ENCODE measurements around the gene AK9.

Gene AK9

DNA sequence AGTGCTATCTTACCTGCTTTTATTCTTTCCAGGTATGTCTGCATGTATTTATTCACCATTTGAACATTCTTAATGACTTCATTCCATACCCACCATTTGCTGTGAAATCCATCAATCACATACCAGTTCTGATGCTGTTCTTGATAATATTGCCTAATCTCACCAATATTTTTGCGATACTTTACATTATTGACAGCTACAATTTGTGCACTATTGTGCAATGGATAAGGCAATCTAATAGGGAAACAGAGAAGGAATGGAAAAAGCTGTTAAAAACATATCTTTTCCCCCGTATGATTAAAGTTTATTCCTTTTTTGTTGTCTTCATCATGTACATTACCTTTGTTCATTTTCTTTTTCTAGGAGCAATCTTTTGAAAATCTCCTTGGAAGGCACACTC is 184.7 kb downstream of the AK9 start:
- no peak overlapping the region for H3K4me3 ChIP-seq (ENCODE audit: low read depth, low read length)
- no peak for DNase-seq (ENCODE audit: low read depth, low spot score)
- TF ChIP-seq, protein P1, sequence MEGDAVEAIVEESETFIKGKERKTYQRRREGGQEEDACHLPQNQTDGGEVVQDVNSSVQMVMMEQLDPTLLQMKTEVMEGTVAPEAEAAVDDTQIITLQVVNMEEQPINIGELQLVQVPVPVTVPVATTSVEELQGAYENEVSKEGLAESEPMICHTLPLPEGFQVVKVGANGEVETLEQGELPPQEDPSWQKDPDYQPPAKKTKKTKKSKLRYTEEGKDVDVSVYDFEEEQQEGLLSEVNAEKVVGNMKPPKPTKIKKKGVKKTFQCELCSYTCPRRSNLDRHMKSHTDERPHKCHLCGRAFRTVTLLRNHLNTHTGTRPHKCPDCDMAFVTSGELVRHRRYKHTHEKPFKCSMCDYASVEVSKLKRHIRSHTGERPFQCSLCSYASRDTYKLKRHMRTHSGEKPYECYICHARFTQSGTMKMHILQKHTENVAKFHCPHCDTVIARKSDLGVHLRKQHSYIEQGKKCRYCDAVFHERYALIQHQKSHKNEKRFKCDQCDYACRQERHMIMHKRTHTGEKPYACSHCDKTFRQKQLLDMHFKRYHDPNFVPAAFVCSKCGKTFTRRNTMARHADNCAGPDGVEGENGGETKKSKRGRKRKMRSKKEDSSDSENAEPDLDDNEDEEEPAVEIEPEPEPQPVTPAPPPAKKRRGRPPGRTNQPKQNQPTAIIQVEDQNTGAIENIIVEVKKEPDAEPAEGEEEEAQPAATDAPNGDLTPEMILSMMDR (IDR thresholded peaks at IDR 0.05; ENCODE audit: insufficient read depth, low read length, missing control alignments): no peak
- CTCF ChIA-PET: interaction anchor here (0.9 to 1.5 kb wide), 3 partner anchors 9 to 530 kb away, joined by 3 to 5 read pairs (median 3); no protein-coding TSS in a partner anchor
- POLR2A ChIA-PET: no interaction called here

DNA sequence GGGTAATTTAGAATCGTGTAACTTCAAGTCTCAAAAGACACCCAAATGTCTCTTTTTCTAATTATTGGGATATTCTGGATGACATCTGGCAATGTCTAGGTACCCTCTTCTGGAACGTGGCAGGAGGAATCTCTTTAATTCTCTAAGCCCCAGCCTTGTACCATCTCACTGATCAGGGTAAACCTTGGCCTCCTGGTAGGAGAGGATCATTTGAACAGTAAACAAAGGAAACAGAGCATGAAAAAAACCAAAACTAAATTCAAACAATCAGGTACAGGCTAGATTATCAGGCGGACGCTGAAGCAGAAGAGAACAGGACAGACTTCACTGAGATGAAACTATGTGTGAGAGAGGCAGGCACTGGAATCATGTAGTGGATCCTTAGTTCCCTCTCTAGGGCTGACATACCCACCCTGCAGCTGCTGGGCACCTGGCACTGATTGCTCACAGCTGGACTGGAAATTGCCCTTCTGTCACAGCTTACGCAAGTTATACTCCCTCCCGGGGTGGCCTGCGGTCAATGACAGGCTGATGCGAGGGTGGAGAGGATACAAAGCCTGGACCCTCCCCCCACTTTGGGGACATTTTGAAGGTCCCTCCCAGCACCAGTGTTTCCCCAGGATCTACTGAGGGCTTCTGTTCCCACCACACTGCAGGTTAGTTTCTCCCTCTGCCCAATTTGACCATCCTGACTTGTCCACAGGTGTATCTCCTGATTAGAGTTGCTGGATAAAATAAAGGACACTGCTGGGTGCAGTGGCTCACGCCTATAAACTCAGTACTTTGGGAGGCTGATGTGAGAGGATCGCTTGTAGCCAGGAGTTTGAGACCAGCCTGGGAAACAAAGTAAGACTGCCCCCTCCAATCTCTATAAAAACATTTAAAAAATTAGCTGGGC is 187.4 kb downstream of the AK9 start:
- CTCF ChIA-PET: no interaction called here
- POLR2A ChIA-PET: no interaction called here
- no peak overlapping the region for H3K4me3 ChIP-seq (ENCODE audit: low read depth, low read length)
- DNase-seq (ENCODE audit: low read depth, low spot score): no peak
- TF ChIP-seq, protein P1 (IDR thresholded peaks at IDR 0.05; ENCODE audit: insufficient read depth, low read length, missing control alignments): no peak

DNA sequence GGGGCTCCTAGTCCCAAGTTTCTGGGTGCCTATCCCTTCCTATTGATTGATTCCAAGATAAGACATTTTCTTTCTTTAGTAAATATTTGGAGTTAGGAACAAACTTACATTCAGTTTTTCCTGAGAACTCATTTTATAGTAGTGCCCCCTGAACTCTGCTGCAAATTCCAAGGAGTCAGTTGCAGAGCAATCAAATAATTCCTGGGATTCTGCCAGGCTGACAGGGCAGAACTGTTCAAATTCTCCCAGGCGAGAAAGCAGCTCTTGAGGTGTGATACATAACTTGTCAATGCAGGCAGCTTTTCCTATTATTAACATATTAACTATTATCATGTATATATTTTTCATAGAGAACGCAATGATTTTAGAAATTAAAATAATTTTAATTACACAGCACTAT is 192.1 kb downstream of the AK9 start:
- POLR2A ChIA-PET: no interaction called here
- CTCF ChIA-PET: no interaction called here
- no peak overlapping the region for H3K4me3 ChIP-seq (ENCODE audit: low read depth, low read length)
- DNase-seq (ENCODE audit: low read depth, low spot score): no peak
- TF ChIP-seq, protein P1 (IDR thresholded peaks at IDR 0.05; ENCODE audit: insufficient read depth, low read length, missing control alignments): no peak

DNA sequence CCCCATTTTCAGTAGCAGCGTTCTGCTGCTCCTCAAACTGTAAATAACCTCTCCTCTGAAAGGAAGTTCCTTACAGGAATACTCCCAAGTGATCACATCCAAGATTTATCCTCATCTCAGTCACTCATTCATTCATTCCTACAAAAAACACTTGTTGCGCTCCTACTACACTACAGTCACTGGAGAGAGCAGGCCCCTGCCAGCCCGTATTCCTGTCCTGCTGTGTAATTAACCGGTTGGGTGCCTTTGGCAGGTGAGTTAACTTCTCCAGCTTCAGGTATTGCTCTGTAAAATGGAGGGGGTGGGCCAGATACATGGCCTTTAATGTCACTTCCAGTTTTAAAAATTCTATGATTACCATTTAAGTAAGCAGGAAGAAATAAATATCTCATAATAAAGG is 192.9 kb downstream of the AK9 start:
- ChIA-PET POLR2A (no interaction called here), CTCF (no interaction called here)
- DNase-seq (ENCODE audit: low read depth, low spot score): no peak
- H3K4me3 ChIP-seq (ENCODE audit: low read depth, low read length): no peak overlapping the region
- TF ChIP-seq, protein P1 (IDR thresholded peaks at IDR 0.05; ENCODE audit: insufficient read depth, low read length, missing control alignments): no peak

DNA sequence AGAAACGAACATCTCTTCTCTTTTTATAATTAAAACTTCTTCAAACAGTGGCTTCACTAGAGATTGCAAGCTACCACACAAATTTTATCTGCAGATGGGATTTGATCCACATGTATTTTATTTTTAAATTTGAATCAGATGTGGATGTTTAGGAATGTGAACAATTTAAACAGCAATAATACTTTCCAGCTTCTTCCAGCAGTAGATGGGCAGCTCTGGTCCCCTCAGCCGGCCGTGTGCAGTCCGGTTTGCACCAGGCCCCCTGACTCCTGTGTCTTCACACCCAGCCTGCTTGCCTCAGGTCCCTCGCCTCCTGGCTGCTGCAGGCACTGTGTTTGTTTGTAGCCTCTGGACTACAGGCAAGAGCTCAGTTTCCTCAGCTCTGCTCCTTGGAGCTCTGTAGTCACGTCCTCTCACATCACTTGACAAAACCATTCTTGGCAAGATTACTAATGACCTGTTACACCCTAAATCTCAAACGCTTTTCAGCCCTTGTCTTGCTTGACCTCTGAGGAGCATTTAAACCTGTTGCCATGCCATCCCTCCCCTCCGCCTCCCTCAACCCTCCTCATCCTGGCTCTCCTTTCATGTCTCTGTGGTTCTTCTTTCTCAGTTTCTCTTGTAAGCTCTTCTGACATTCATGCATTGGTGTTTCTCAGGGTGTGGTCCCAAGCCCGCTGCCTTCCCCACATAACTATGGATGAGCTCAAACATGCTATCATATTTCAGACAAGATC is 194.8 kb downstream of the AK9 start:
- ChIA-PET CTCF (no interaction called here), POLR2A (no interaction called here)
- H3K4me3 ChIP-seq (ENCODE audit: low read depth, low read length): no peak overlapping the region
- DNase-seq (ENCODE audit: low read depth, low spot score): no peak
- TF ChIP-seq, protein P1 (IDR thresholded peaks at IDR 0.05; ENCODE audit: insufficient read depth, low read length, missing control alignments): no peak

DNA sequence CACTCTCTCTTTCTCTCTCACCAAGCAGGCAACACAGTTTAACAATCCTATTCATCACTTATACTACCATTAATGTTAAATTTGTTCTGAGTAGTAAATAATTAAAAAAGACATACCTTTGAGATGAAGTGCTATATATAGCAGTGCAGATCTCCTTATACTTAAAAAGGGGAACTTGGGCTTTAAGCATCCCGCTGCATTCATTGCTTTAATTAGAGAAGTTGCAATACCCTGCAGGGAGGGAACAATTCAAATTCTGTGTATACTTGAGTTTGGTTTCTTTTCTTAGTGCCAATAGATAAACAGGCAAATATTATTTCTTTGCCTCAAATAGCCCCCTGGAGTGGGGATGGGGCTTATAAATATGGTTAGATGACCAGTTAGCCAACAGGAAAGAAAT is 197.1 kb downstream of the AK9 start:
- TF ChIP-seq, protein P1 (IDR thresholded peaks at IDR 0.05; ENCODE audit: insufficient read depth, low read length, missing control alignments): no peak
- CTCF ChIA-PET: no interaction called here

More for the DNA sequence above, 197.1 kb downstream of the AK9 start:
- no peak for DNase-seq (ENCODE audit: low read depth, low spot score)
- POLR2A ChIA-PET: no interaction called here
- H3K4me3 ChIP-seq (ENCODE audit: low read depth, low read length): no peak overlapping the region
